GM23248 (cell line): Measurements from ENCODE around the gene DHRS4L2.
"Not testable (repeated sequence)": the region's sequence is repeated elsewhere in the genome, so short reads cannot be mapped to it uniquely, and the experiment has no call there.

Source experiments
- EZH2 ChIP-seq: fragments of 200-600 bp; sonication (generic); IDR thresholded peaks from 2 replicates; pipeline ENCODE4 v1.6.1; 2018; ENCODE audit warnings: antibody characterized with exemption, mild to moderate bottlenecking; ENCODE audit not compliant: insufficient read depth, poor library complexity, severe bottlenecking
- EZH2phosphoT487 ChIP-seq: fragments of 200-600 bp; sonication (generic); IDR thresholded peaks from 2 replicates; pipeline ENCODE4 v1.6.1; 2018; ENCODE audit warnings: antibody characterized with exemption, moderate library complexity, mild to moderate bottlenecking, low read depth; ENCODE audit not compliant: insufficient read depth

GRCh38 chr14:23990961-23991360 lies 2.2 kb downstream of the DHRS4L2 start:
- not testable (repeated sequence) for TF ChIP-seq EZH2, EZH2phosphoT487
